ENCODE results near the gene RFX4. TPM values are rescaled to one million over a fixed set of nuclear protein-coding genes. Genes with fewer than 3 reads are reported as not detected.

Gene RFX4
- polyA plus RNA-seq, 3 donors: 0.16 to 0.17 TPM; not detected in 1

- DNase-seq: no peak
These were observed 221.9 kb downstream of the RFX4 start for GRCh38 chr12:106804668-106805067.

Other genes starting within 250 kb of the RFX4 start
- gene POLR3B, start 225.3 kb upstream of the RFX4 start, polyA plus RNA-seq (ENCODE audit: insufficient read length in 3 of 3): 10 to 100 TPM; 15.4 to 16.4 (median 15.9) TPM
- gene RIC8B, start 191.7 kb downstream of the RFX4 start, polyA plus RNA-seq (ENCODE audit: insufficient read length in 3 of 3): 10 to 100 TPM; 23.3 to 31.6 (median 25.5) TPM

Data from renal pelvis (tissue), 4 donors.